H9 (cell line): ENCODE data around the gene DDRGK1. TPM values are rescaled to one million over a fixed set of nuclear protein-coding genes. Genes with fewer than 3 reads are reported as not detected.

Experiments used
- DNase-seq: peaks from one replicate; pipeline ENCODE4 v3.0.0-alpha.2; 2017
- H2AFZ ChIP-seq: one replicate; pipeline ENCODE4 v1.6.1; 2013; ENCODE audit warnings: mild to moderate bottlenecking, low read length, control low read depth, moderate library complexity
- H2AK5ac ChIP-seq: 2 replicates; pipeline ENCODE4 v1.6.1; 2013; ENCODE audit warnings: low read length, control low read depth, mixed read lengths; ENCODE audit not compliant: insufficient read length
- H2BK120ac ChIP-seq: one replicate; pipeline ENCODE4 v1.6.1; 2013; ENCODE audit warnings: low read depth, mild to moderate bottlenecking, low read length, control low read depth, inconsistent platforms; ENCODE audit not compliant: poor library complexity, severe bottlenecking
- H2BK12ac ChIP-seq: 2 replicates; pipeline ENCODE4 v1.6.1; 2013; ENCODE audit warnings: low read length, control low read depth, mixed read lengths, low read depth; ENCODE audit not compliant: insufficient read length
- H2BK15ac ChIP-seq: 2 replicates; pipeline ENCODE4 v1.6.1; 2013; ENCODE audit warnings: low read depth, low read length, control low read depth
- H2BK20ac ChIP-seq: one replicate; pipeline ENCODE4 v1.6.1; 2013; ENCODE audit warnings: low read depth, mild to moderate bottlenecking, low read length, control low read depth, inconsistent platforms; ENCODE audit not compliant: poor library complexity, severe bottlenecking
- H2BK5ac ChIP-seq: 2 replicates; pipeline ENCODE4 v1.6.1; 2013; ENCODE audit warnings: low read length, control low read depth, mixed read lengths; ENCODE audit not compliant: insufficient read length
- H3K14ac ChIP-seq: 2 replicates; pipeline ENCODE4 v1.6.1; 2013; ENCODE audit warnings: low read length, control low read depth; ENCODE audit not compliant: insufficient read depth
- H3K18ac ChIP-seq: 2 replicates; pipeline ENCODE4 v1.6.1; 2013; ENCODE audit warnings: low read depth, mild to moderate bottlenecking, mixed read lengths, low read length, control low read depth; ENCODE audit not compliant: insufficient read length
- H3K23ac ChIP-seq: 2 replicates; pipeline ENCODE4 v1.6.1; 2013; ENCODE audit warnings: low read length, control low read depth, mixed read lengths, low read depth; ENCODE audit not compliant: insufficient read length
- H3K23me2 ChIP-seq: 2 replicates; pipeline ENCODE4 v1.6.1; 2013; ENCODE audit warnings: low read depth, mild to moderate bottlenecking, mixed read lengths, low read length, control low read depth; ENCODE audit not compliant: insufficient read length, poor library complexity, severe bottlenecking
- H3K27ac ChIP-seq: 2 replicates; pipeline ENCODE4 v1.5.1; 2013; ENCODE audit warnings: low read length, control low read depth, mixed read lengths, low read depth; ENCODE audit not compliant: insufficient read length
- H3K27me3 ChIP-seq: 2 replicates; pipeline ENCODE4 v1.6.1; 2013; ENCODE audit warnings: low read length, control low read depth, inconsistent platforms; ENCODE audit not compliant: insufficient read depth
- H3K4ac ChIP-seq: 2 replicates; pipeline ENCODE4 v1.6.1; 2013; ENCODE audit warnings: low read depth, mild to moderate bottlenecking, control low read depth, inconsistent platforms, low read length, moderate library complexity
- H3K4me1 ChIP-seq: 2 replicates; pipeline ENCODE4 v1.6.1; 2013; ENCODE audit warnings: low read length, control low read depth, inconsistent platforms; ENCODE audit not compliant: insufficient read depth
- H3K4me2 ChIP-seq: 2 replicates; pipeline ENCODE4 v1.6.1; 2013; ENCODE audit warnings: low read length, control low read depth, mixed read lengths; ENCODE audit not compliant: insufficient read length, insufficient read depth
- H3K56ac ChIP-seq: 2 replicates; pipeline ENCODE4 v1.6.1; 2013; ENCODE audit warnings: low read depth, mild to moderate bottlenecking, mixed read lengths, low read length, control low read depth; ENCODE audit not compliant: insufficient read length
- H3K79me1 ChIP-seq: 2 replicates; pipeline ENCODE4 v1.6.1; 2013; ENCODE audit warnings: low read depth, mild to moderate bottlenecking, moderate library complexity, low read length, control low read depth, inconsistent platforms; ENCODE audit not compliant: insufficient read depth, poor library complexity, severe bottlenecking
- H3K79me2 ChIP-seq: 2 replicates; pipeline ENCODE4 v1.6.1; 2013; ENCODE audit warnings: low read length, control low read depth, inconsistent platforms; ENCODE audit not compliant: insufficient read depth
- H3K9ac ChIP-seq: 2 replicates; pipeline ENCODE4 v1.6.1; 2013; ENCODE audit warnings: low read length, control low read depth, mixed read lengths; ENCODE audit not compliant: insufficient read length; ENCODE audit errors: extremely low read depth
- H3K9me3 ChIP-seq: one replicate; pipeline ENCODE4 v1.6.1; 2013; ENCODE audit warnings: low read depth, low read length, inconsistent platforms; ENCODE audit not compliant: control insufficient read depth
- H3T11ph ChIP-seq: one replicate; pipeline ENCODE4 v1.6.1; 2013; ENCODE audit warnings: mild to moderate bottlenecking, low read length, control low read depth, inconsistent platforms
- H4K20me1 ChIP-seq: one replicate; pipeline ENCODE4 v1.6.1; 2013; ENCODE audit not compliant: control insufficient read depth, insufficient read length, insufficient read depth
- H4K5ac ChIP-seq: 2 replicates; pipeline ENCODE4 v1.6.1; 2013; ENCODE audit warnings: low read depth, mild to moderate bottlenecking, mixed read lengths, low read length, control low read depth; ENCODE audit not compliant: insufficient read length
- H4K8ac ChIP-seq: replicated peaks from 2 replicates; pipeline ENCODE4 v1.6.1; 2013; ENCODE audit warnings: low read length, control low read depth, mixed read lengths, low read depth; ENCODE audit not compliant: insufficient read length
- H4K91ac ChIP-seq: 2 replicates; pipeline ENCODE4 v1.6.1; 2013; ENCODE audit warnings: low read depth, mild to moderate bottlenecking, moderate library complexity, mixed read lengths, low read length, control low read depth; ENCODE audit not compliant: insufficient read length
- H3K27ac Mint-ChIP-seq, 3 experiments: 2 replicates in 2 of 3; 3 replicates in 1 of 3; pipeline ENCODE4 v1.8.0; 2020 to 2021; ENCODE audit warnings: mixed read lengths in 3 of 3, mild to moderate bottlenecking in 1 of 3, moderate library complexity in 1 of 3
- H3K27me3 Mint-ChIP-seq: 2 replicates; pipeline ENCODE4 v1.8.0; 2021; ENCODE audit warnings: low read depth, mild to moderate bottlenecking, moderate library complexity, mixed read lengths
- H3K36me3 Mint-ChIP-seq, 3 experiments: 2 replicates in 2 of 3; 3 replicates in 1 of 3; pipeline ENCODE4 v1.8.0; 2020 to 2021; ENCODE audit warnings: low read depth in 3 of 3, mixed read lengths in 3 of 3; ENCODE audit not compliant: insufficient read depth in 1 of 3
- H3K4me1 Mint-ChIP-seq, 2 experiments: 2 replicates each; pipeline ENCODE4 v1.8.0; 2020; ENCODE audit warnings: mixed read lengths in 2 of 2
- H3K4me3 Mint-ChIP-seq, 2 experiments: 2 replicates in 1 of 2; 3 replicates in 1 of 2; pipeline ENCODE4 v1.8.0; 2020 to 2021; ENCODE audit warnings: mild to moderate bottlenecking in 2 of 2, mixed read lengths in 2 of 2, moderate library complexity in 1 of 2
- H3K9me3 Mint-ChIP-seq, 2 experiments: 2 replicates in 1 of 2; 3 replicates in 1 of 2; pipeline ENCODE4 v1.8.0; 2020; ENCODE audit warnings: mild to moderate bottlenecking in 2 of 2, mixed read lengths in 2 of 2, moderate library complexity in 1 of 2
- WGBS: extraction: QIAGEN DNeasy Blood & Tissue Kit; methylation state at CpG from one replicate; pipeline ENCODE4 v1.1.7; 2013; ENCODE audit warnings: missing lambda C conversion rate, low lambda C conversion rate, mixed read lengths; ENCODE audit not compliant: insufficient read length; ENCODE audit errors: extremely low coverage; 5-methylcytosine and 5-hydroxymethylcytosine counted together
- total RNA-seq: library from RNA; stranded (reverse); gene quantifications from 2 replicates; pipeline ENCODE4 v1.2.1, GENCODE V29; 2021
- TF ChIP-seq, protein P1 (sequence below): fragments of 200-600 bp; sonication (generic); conservative IDR thresholded peaks from 3 replicates; pipeline ENCODE4 v1.8.0; 2021; ENCODE audit warnings: antibody characterized with exemption, mild to moderate bottlenecking

The DDRGK1 gene
- total RNA-seq, 1 experiment from 2014 or later, result 58.1 TPM

DNA sequence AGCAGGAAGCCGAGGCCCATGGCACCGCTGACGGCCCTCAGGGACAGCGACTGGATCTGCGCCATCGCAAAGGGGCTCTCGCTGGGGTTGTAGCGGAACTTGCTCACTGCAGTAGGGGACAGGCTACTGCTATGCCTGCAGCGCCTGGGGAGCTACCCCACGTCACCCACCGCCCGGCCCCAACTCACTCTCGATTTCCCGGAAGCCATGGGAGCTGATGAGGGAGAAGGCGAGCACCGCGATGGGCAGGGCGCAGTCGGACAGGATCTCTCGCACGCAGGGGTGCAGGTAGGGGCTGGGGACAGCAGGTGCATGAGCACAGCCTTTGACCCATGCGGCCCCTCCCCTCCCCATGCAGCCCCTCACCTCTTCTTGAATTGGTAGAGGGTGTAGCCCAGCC, 24.7 kb upstream of the DDRGK1 start:
- H3K9me3 ChIP-seq, result no peaks in the 10 kb centered on the region
- no CpG with 5 or more reads among the region's 22 CpGs for WGBS
- no peak overlapping the region for H2AFZ ChIP-seq
- H3T11ph ChIP-seq, result no peak overlapping the region
- no peaks in the 10 kb centered on the region for H3K27me3 Mint-ChIP-seq
- no peak overlapping the region for H3K4me2 ChIP-seq
- H3K14ac ChIP-seq, result no peak overlapping the region
- no peak overlapping the region for H3K27ac Mint-ChIP-seq
- no peak overlapping the region for H3K18ac ChIP-seq
- no peak overlapping the region for H2BK12ac ChIP-seq
- H2BK20ac ChIP-seq, result no peak overlapping the region
- no peak overlapping the region for H4K8ac ChIP-seq
- no peaks in the 10 kb centered on the region for H3K4me1 Mint-ChIP-seq
- no peak overlapping the region for H2BK120ac ChIP-seq
- H3K9ac ChIP-seq, result no peak overlapping the region
- no peak overlapping the region for H2BK15ac ChIP-seq
- H3K23ac ChIP-seq, result no peak overlapping the region
- H4K5ac ChIP-seq, result no peak overlapping the region
- no peaks in the 10 kb centered on the region for H3K27me3 ChIP-seq
- H3K79me2 ChIP-seq, result no peaks in the 10 kb centered on the region
- H3K4me1 ChIP-seq, result no peaks in the 10 kb centered on the region
- H4K91ac ChIP-seq, result no peak overlapping the region
- H3K56ac ChIP-seq, result no peak overlapping the region
- H3K23me2 ChIP-seq, result no peaks in the 10 kb centered on the region
- H3K27ac ChIP-seq, result no peak overlapping the region
- H3K36me3 Mint-ChIP-seq, result peaks cover 4 to 37% (median 8%) of the 10 kb centered on the region in 3 experiments; a peak in 4 of 7 replicates
- H2BK5ac ChIP-seq, result no peak overlapping the region
- H4K20me1 ChIP-seq, result no peaks in the 10 kb centered on the region
- H3K4me3 Mint-ChIP-seq, result no peak overlapping the region
- H2AK5ac ChIP-seq, result no peak overlapping the region
- TF ChIP-seq, protein P1, sequence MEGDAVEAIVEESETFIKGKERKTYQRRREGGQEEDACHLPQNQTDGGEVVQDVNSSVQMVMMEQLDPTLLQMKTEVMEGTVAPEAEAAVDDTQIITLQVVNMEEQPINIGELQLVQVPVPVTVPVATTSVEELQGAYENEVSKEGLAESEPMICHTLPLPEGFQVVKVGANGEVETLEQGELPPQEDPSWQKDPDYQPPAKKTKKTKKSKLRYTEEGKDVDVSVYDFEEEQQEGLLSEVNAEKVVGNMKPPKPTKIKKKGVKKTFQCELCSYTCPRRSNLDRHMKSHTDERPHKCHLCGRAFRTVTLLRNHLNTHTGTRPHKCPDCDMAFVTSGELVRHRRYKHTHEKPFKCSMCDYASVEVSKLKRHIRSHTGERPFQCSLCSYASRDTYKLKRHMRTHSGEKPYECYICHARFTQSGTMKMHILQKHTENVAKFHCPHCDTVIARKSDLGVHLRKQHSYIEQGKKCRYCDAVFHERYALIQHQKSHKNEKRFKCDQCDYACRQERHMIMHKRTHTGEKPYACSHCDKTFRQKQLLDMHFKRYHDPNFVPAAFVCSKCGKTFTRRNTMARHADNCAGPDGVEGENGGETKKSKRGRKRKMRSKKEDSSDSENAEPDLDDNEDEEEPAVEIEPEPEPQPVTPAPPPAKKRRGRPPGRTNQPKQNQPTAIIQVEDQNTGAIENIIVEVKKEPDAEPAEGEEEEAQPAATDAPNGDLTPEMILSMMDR, result no peak
- H3K79me1 ChIP-seq, result no peaks in the 10 kb centered on the region
- DNase-seq, result no peak
- no peaks in the 10 kb centered on the region for H3K9me3 Mint-ChIP-seq
- H3K4ac ChIP-seq, result no peak overlapping the region
